Bronchial epithelial cell (primary cell): Measurements from ENCODE around the gene NSFL1C. TPM values are rescaled to one million over a fixed set of nuclear protein-coding genes. Genes with fewer than 3 reads are reported as not detected.

Experiments used
- total RNA-seq: library from RNA; depleted of rRNA; stranded (reverse); fragments of >200 nt; gene quantifications from 2 replicates; pipeline ENCODE4 v1.2.1, GENCODE V29; 2014

NSFL1C gene
- total RNA-seq, 1 donor from 2014 or later, result 19.7 TPM

Other genes with a start within 250 kb of the NSFL1C start
- gene RAD21L1, start 240.8 kb downstream of the NSFL1C start, total RNA-seq, result under 0.01 TPM in 1 of 2 replicates, not detected in the other
- 1.7 and 1.8 TPM in 2 replicates for gene SNPH, start 200.6 kb downstream of the NSFL1C start, total RNA-seq
- 96.4 and 176 TPM in 2 replicates for gene SDCBP2, start 137.7 kb downstream of the NSFL1C start, total RNA-seq
- gene FKBP1A, start 73.8 kb downstream of the NSFL1C start, total RNA-seq, result 46.9 and 69.3 TPM in 2 replicates
- gene SIRPB2, start 24.6 kb upstream of the NSFL1C start, total RNA-seq, result under 0.01 and 0.26 TPM in 2 replicates
- not detected in 2 replicates for gene SIRPD, start 90.9 kb upstream of the NSFL1C start, total RNA-seq
- not detected in 2 replicates for gene SIRPB1, start 153.2 kb upstream of the NSFL1C start, total RNA-seq
- not detected in 2 replicates for gene SIRPG, start 190.9 kb upstream of the NSFL1C start, total RNA-seq